ENCODE measurements around the gene CDC14C.
"Not testable (repeated sequence)": the region's sequence is repeated elsewhere in the genome, so short reads cannot be mapped to it uniquely, and the experiment has no call there.

The CDC14C gene

GRCh38 chr7:48899932-48900331 is 24.4 kb upstream of the CDC14C start:
- no peaks in the 10 kb centered on the region for H3K36me3 Mint-ChIP-seq (ENCODE audit: low read depth)

GRCh38 chr7:48901966-48902365 is 22.4 kb upstream of the CDC14C start:
- no peaks in the 10 kb centered on the region for H3K27me3 Mint-ChIP-seq (ENCODE audit: low read depth)
- no peak overlapping the region for H3K4me3 Mint-ChIP-seq
- H3K4me1 Mint-ChIP-seq, result no peaks in the 10 kb centered on the region
- H3K27ac Mint-ChIP-seq, result no peak overlapping the region
- no peaks in the 10 kb centered on the region for H3K36me3 Mint-ChIP-seq (ENCODE audit: low read depth)
- TF ChIP-seq CTCF (IDR thresholded peaks at IDR 0.05; ENCODE audit: unreplicated experiment in 3 of 3), result no peak
- H3K9me3 Mint-ChIP-seq, result peaks cover 5% of the 10 kb centered on the region

More at GRCh38 chr7:48899932-48900331, 24.4 kb upstream of the CDC14C start:
- no peak for TF ChIP-seq CTCF (IDR thresholded peaks at IDR 0.05; ENCODE audit: unreplicated experiment in 3 of 3)
- H3K27me3 Mint-ChIP-seq (ENCODE audit: low read depth), result no peaks in the 10 kb centered on the region
- no peaks in the 10 kb centered on the region for H3K4me1 Mint-ChIP-seq
- peaks cover 3% of the 10 kb centered on the region for H3K9me3 Mint-ChIP-seq
- no peak overlapping the region for H3K4me3 Mint-ChIP-seq
- H3K27ac Mint-ChIP-seq, result no peak overlapping the region

- Mint-ChIP-seq H3K4me3 (no peak overlapping the region), H3K36me3 (ENCODE audit: low read depth) (no peaks in the 10 kb centered on the region), H3K9me3 (peaks cover 5% of the 10 kb centered on the region), H3K4me1 (no peaks in the 10 kb centered on the region), H3K27ac (no peak overlapping the region), H3K27me3 (ENCODE audit: low read depth) (no peaks in the 10 kb centered on the region)
- TF ChIP-seq CTCF (IDR thresholded peaks at IDR 0.05; ENCODE audit: unreplicated experiment in 3 of 3), result no peak
Measured at GRCh38 chr7:48904975-48905374, 19.4 kb upstream of the CDC14C start.

GRCh38 chr7:48905686-48906085 is 18.7 kb upstream of the CDC14C start:
- H3K36me3 Mint-ChIP-seq (ENCODE audit: low read depth); H3K4me3 Mint-ChIP-seq; H3K4me1 Mint-ChIP-seq; H3K27ac Mint-ChIP-seq; H3K27me3 Mint-ChIP-seq (ENCODE audit: low read depth); H3K9me3 Mint-ChIP-seq: not testable (repeated sequence)

GRCh38 chr7:48909887-48910286 is 14.5 kb upstream of the CDC14C start:
- H3K27ac Mint-ChIP-seq; H3K4me3 Mint-ChIP-seq; H3K27me3 Mint-ChIP-seq (ENCODE audit: low read depth): not testable (repeated sequence)

GRCh38 chr7:48931481-48931880 is 7.1 kb downstream of the CDC14C start:
- Mint-ChIP-seq H3K36me3 (ENCODE audit: low read depth) (no peaks in the 10 kb centered on the region), H3K4me3 (no peak overlapping the region), H3K27ac (no peak overlapping the region), H3K9me3 (no peaks in the 10 kb centered on the region), H3K4me1 (no peaks in the 10 kb centered on the region), H3K27me3 (ENCODE audit: low read depth) (no peaks in the 10 kb centered on the region)
- TF ChIP-seq CTCF (IDR thresholded peaks at IDR 0.05; ENCODE audit: unreplicated experiment in 3 of 3), result no peak

More at GRCh38 chr7:48909887-48910286, 14.5 kb upstream of the CDC14C start:
- H3K9me3 Mint-ChIP-seq; H3K36me3 Mint-ChIP-seq (ENCODE audit: low read depth); H3K4me1 Mint-ChIP-seq: not testable (repeated sequence)

- TF ChIP-seq CTCF (IDR thresholded peaks at IDR 0.05; ENCODE audit: unreplicated experiment in 3 of 3), result no peak
- H3K27ac Mint-ChIP-seq, result peak overlapping the region; percentile 32 to 66 (median 33)
Measured at GRCh38 chr7:48932126-48932910, 8.0 kb downstream of the CDC14C start.

More at GRCh38 chr7:48932126-48932910, 8.0 kb downstream of the CDC14C start:
- Mint-ChIP-seq H3K9me3 (no peaks in the 10 kb centered on the region), H3K27me3 (ENCODE audit: low read depth) (no peaks in the 10 kb centered on the region), H3K36me3 (ENCODE audit: low read depth) (no peaks in the 10 kb centered on the region), H3K4me1 (no peaks in the 10 kb centered on the region), H3K4me3 (no peak overlapping the region)

Measured in nephron (organoid).